ENCODE measurements around the gene POLE4. TPM values are rescaled to one million over a fixed set of nuclear protein-coding genes. Genes with fewer than 3 reads are reported as not detected.
A peak's percentile ranks its signal among the peaks of the same experiment; 100 is the strongest.

The POLE4 gene
- total RNA-seq: 19.1 TPM

- peak; percentile 94 for DNase-seq
Measured at GRCh38 chr2:74958274-74959105, at the start of gene POLE4. POLE4 (plus strand) TSS chr2:74958643; CDS start chr2:74958680, 37 bp downstream.

DNA sequence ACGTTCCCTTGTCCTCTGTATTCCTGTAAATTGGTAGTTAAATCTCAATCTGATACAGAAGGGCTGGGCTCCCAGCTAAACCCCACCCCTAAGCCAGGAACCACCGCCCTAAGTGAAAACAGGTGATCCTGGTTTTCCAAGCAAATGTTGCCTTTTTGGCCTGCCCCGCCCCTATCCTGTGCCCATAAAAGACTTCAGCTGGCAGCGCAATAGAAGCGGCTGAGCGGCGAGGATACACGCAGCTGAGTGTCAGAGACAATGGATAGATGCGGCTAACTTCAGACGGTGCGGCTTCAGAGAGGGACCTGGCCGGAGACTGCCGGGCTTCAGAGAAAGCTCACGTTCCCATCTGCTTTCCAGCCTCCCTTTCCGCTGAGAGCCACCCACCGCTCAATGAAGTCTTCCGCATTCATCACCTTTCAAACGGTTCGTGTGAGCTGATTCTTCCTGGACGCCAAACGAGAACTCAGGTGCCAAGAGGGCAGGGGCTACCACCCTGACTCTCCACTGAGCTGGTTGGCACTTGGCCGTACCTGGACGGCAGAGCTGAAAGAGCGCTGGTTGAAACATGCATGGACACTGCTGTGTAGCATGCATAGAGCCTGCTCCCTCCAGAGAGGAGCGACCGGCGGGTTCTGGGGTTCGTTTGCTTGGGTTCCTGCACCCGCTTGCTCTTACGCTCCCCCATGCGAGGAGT, 49.5 kb upstream of the POLE4 start:
- peak; percentile 5 for DNase-seq

DNA sequence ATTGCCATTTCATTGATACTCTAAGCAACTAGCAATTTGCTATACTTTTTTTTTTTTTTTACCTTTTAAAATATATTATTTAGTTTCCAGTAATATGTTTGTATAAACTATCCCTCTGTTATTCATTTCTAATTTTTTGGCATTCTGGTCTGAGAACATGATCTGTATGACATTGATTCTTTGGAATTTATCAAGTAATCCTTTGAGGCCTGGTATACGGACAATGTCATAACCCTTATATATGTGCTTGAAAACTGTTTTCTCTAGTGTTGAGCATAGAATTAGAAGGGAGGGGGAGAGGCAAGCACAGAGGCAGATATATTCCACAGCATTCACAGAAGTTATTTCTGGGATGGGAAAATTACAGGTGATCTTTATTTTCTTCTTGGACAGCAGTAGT, 48.2 kb upstream of the POLE4 start:
- no peak for DNase-seq

DNA sequence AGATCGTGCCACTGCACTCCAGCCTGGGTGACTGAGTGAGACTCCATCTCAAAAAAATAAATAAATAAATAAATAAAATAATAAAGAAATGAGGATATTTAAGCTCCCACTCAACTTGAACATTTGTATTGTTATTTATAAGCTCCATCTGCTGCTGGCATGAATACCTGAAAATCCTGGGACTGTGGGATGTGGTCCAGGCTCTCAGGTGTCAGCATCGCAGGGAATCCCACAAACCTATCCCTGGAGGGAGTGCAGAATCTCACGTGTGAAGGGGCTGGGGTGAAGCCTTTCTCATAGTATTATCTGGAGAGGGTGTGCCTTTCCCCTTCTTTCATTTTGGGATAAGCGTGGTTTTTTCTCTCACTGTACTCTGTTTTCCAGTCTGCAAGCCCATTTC, 47.4 kb upstream of the POLE4 start:
- no peak for DNase-seq

GRCh38 chr2:74915743-74916142, 42.7 kb upstream of the POLE4 start:
- no peak for DNase-seq

DNA sequence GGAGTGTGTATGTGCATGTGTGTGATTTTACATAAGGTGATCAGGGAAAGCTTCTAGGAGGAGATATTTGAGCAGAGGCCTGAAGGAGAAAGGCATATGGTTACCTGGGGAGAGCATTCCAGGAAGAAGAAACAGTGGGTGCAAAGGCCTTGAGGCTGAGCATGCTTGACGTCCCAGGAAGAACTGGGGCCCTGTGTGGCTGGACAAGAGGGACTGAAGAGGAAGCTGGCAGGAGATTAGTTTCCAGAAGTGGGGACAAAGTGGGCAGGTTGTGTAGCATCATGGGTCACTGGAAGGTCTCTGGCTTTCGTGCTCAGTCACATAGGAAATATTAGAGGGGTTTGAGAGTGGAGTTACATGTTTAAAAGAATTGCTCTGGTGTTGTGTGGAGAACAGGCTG, 42.0 kb upstream of the POLE4 start:
- DNase-seq: no peak

DNA sequence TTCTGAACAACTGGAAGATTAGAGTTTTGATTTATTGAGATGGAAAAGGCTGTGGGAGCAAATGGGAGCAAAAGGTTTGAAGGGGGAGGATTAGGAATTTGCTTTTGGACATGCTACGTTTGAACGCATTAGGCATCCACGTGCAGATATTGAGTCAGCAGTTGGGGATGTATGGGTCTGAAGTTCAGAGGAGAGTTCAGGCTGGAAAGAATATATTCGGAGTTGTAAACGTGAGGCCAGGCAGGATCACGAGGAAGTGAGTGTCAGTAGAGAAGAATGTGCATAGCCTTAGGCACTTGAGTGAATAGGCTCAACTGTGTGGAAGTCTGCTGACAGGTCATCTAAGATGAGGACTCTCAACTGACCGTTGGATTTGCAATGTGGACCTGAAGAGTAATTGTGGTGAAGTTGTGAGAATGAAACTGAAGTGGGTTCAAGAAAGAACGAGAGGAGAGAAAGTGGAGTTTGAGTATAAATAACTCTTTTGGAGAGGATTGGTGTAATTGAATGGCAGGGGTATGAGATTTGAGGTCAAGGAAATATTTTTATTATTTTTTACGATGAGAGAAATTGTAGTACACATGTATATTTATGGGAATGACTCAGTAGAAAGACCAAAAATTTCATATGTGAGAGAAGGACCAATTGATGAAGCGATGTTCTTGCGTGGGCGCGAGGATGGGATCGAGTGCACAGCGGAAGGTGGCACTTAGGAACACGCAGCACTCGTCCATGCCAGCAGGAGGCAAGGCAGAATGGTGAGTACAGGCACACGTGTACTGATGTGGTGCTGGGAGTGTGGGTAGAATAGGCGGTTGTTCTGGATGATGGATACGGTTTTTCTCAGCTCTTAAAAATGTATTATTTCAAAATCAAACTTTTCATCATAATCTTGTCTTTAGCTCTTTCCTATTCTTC, 40.5 kb upstream of the POLE4 start:
- DNase-seq: no peak

DNA sequence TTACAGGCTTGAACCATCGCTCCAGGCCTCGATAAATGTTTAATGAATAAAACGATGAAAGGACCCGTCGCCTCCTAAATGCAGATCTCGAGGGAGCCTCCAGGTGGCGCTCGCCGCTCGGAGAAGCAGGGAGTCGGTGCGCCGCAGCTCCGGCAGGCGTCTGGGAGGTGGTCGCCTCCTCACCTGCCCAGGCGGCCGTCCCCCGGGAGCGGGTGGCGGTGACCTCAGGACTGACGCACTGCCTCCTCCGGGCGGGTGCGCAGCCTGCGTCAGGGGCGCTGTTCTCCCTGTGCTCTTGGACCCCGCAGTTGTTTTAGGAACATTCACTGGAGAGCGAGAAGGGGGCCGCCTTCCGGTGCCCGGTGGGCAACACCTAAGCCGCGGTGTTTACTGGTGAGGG, 38.6 kb upstream of the POLE4 start:
- peak; percentile 62 for DNase-seq

- no peak for DNase-seq
Measured at GRCh38 chr2:74921236-74921736, 37.2 kb upstream of the POLE4 start.

DNA sequence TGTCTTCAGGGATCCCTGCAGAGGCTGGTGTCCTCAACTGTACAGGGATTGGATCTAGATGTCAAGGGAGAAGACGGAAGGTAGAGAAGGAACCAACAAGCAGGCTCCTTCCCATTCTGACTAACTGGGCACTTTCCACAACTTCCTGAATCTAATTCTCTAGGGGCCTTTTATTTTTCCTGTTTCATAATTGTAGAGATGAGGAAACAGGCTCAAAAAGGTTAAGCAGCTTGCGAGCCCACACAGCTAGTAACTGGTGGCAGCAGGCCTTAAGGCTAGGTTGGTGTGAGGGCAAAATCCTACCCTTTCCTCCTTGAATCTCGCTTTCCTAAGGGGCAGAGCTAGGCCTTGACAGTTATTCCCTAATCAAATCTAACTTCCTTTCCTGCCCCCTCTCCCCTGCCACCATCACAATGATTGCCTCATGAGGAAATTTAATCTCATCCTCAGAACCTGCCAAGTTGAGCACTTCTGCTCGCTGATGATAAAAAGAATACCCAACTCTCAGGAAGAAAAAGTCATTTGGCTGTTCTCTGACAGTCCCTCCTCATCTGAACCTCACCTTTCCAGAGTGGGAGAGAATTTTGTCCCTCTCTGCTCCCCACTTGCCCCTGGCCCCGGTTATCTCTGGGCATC, 35.7 kb upstream of the POLE4 start:
- DNase-seq: no peak

GRCh38 chr2:74924463-74925265, 33.8 kb upstream of the POLE4 start:
- DNase-seq: no peak

- DNase-seq: no peak
Measured at GRCh38 chr2:74925361-74925786, 33.1 kb upstream of the POLE4 start.

- DNase-seq: no peak
Measured at GRCh38 chr2:74927621-74928020, 30.8 kb upstream of the POLE4 start.

DNA sequence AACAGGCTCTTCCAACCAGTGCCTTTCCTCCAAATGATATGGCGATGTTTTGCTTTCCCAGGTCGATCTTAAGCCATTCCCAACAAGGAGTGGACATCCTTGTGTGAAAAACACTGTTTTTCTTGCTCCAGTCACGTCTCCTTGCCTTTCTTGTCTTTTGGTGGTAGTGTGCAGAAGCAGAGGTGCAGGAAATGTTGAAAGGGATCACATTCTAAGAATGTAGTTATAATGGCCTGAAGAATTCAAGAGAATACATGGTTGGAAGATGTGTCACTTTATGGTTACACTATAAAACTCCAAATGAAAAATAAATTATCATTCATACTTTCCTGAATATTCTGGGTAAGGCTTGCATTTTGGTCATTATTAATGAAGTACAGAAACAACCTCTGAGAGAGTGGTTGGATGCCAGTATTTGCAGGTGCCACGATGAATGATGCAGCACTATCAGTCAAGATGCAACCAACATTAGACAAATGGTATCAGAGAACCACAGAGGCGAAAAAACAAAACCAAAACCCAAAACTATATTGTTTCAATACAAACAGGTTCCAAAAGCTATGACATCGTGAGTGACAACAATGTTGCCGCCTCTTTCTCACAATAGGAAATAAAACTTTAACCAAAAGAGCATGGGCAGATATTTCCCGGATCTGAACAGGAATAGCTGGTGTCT, 27.5 kb upstream of the POLE4 start:
- DNase-seq: no peak

DNA sequence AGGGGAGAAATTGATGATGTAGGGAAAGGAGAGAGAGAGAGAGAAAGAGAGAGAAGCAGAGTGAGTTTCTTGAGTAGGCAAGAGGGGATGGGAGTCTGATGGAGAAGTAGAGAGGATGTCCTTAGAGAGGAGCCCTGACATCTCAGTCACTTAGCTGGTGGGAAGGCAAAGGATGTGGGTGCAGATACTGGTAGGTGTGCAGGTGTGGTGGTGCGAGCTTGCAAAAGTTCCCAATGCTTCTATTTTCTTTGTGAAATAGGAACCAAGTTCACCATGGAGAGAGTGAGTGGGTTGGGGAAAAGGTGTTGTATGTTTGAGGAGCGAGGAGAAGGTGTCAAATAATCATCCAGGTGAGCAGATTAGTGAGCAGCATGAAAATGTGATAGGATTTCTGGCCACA, 26.5 kb upstream of the POLE4 start:
- DNase-seq: no peak

DNA sequence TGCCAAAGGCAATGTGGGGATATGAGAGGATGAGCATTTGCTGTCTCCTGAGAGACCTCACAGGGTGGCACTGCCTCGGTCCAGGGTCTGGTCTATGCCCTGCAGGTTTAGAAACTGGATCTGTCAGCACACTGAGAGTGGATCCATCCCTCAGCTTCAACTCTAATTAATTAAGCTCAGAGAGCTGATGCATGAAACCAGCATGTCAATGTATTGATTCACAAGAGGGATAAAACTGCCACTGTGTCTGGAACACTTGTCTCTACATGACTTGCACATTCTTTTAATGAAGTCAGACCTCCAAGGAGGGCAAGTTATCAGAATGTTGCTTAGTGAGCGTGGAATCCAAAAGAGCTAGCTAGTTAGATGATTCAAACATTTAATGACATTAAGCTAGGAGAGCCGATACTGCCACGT, 22.5 kb upstream of the POLE4 start:
- DNase-seq: no peak

GRCh38 chr2:74937221-74937880, 21.1 kb upstream of the POLE4 start:
- no peak for DNase-seq

GRCh38 chr2:74938264-74938663, 20.2 kb upstream of the POLE4 start:
- no peak for DNase-seq

DNA sequence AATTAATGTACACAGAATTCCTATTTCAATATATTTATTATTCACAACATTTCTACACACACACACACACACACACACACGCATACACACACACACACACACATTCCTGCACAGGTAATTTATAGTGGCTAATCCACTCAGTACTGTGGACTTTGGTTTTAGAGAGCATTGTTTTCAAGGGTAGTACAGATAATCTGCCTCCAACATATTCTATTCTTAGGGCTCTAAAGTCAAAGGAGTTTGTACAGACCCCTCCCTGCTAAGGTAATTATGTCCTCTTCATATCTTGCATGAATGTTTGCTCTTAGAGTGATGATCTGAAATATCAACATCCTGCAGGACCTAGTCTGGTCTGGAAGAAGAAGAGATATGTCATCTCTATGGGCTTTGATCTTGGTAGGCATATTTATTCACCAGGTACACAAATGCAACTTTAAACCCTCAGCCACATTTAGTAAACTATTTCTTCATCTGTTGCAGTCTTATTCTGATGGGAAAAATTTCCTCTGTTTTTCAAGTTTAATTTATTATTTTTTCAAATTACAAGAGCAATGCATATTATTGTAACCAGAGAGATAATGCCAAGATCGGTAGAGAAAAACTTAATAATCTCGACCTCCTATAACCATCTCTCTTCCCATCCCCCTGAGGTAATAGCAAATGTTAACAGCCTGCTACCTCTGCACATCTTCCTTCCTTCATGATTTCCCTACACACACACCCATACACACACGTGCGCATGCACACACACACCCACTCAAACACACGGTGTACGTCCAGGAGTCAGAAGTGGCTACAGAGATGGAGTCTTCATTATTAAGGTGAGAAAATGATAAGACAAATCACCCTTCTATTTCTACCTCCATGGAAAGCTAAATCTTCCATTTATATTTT, 18.3 kb upstream of the POLE4 start:
- DNase-seq: no peak

All from tongue (tissue), 2 donors.